Lung (tissue), 12 donors: ENCODE data around the gene NREP. TPM values are rescaled to one million over a fixed set of nuclear protein-coding genes. Genes with fewer than 3 reads are reported as not detected.

Experiments
- ATAC-seq: fragments of 200-7000 bp; cut with Tn5 transposase; one replicate; pipeline ENCODE4 v1.9.1; 2020; ENCODE audit warnings: moderate number of reproducible peaks; ENCODE audit not compliant: insufficient read depth, low FRiP score
- DNase-seq, 3 donors: peaks; one replicate each; pipeline ENCODE4 v3.0.0-alpha.2; 2013 to 2017
- H3K27ac ChIP-seq, 2 donors: one replicate each; pipeline ENCODE4 v1.5.1; 2013; ENCODE audit warnings: mild to moderate bottlenecking in 2 of 2, moderate library complexity in 2 of 2, control low read depth in 1 of 2, inconsistent platforms in 1 of 2, low read depth in 1 of 2, low read length in 1 of 2
- H3K27me3 ChIP-seq, 3 donors: one replicate each; pipeline ENCODE4 v1.5.1; 2013; ENCODE audit warnings: low read length in 2 of 3; ENCODE audit not compliant: control insufficient read depth in 3 of 3, insufficient read depth in 3 of 3
- H3K36me3 ChIP-seq, 4 donors: one replicate each; pipeline ENCODE4 v1.5.1; 2013; ENCODE audit warnings: low read length in 4 of 4, mild to moderate bottlenecking in 1 of 4, moderate library complexity in 1 of 4; ENCODE audit not compliant: control insufficient read depth in 4 of 4, insufficient read depth in 4 of 4
- H3K4me1 ChIP-seq, 5 donors: one replicate each; pipeline ENCODE4 v1.5.1; 2013; ENCODE audit warnings: low read length in 5 of 5, mild to moderate bottlenecking in 2 of 5, moderate library complexity in 1 of 5; ENCODE audit not compliant: control insufficient read depth in 5 of 5, insufficient read depth in 5 of 5
- H3K4me3 ChIP-seq: one replicate; pipeline ENCODE4 v1.5.1; 2013; ENCODE audit warnings: mild to moderate bottlenecking, control low read depth, moderate library complexity
- H3K9ac ChIP-seq, 2 donors: one replicate each; pipeline ENCODE4 v1.5.1; 2013; ENCODE audit warnings: low read length in 2 of 2, control low read depth in 1 of 2; ENCODE audit not compliant: insufficient read depth in 1 of 2
- H3K9me3 ChIP-seq, 4 donors: one replicate each; pipeline ENCODE4 v1.5.1; 2013; ENCODE audit warnings: low read length in 3 of 4, mild to moderate bottlenecking in 1 of 4, moderate library complexity in 1 of 4; ENCODE audit not compliant: control insufficient read depth in 4 of 4, insufficient read depth in 3 of 4
- CTCF ChIP-seq: IDR thresholded peaks from 2 replicates; pipeline ENCODE4 v1.5.1; 2012; ENCODE audit warnings: mild to moderate bottlenecking; ENCODE audit errors: control extremely low read depth, extremely low read depth
- WGBS, 2 donors: extraction: QIAGEN DNeasy Blood & Tissue Kit; methylation state at CpG; one replicate each; pipeline ENCODE4 v1.1.7; 2013; 5-methylcytosine and 5-hydroxymethylcytosine counted together
- polyA plus RNA-seq, 2 donors: library from polyadenylated mRNA; stranded (reverse); fragments of 200-250 nt; gene quantifications; one replicate each; pipeline ENCODE4 v1.2.1, GENCODE V29; 2013
- total RNA-seq, 2 donors: library from RNA; depleted of rRNA in 1 of 2; stranded (reverse); fragments of >200 nt in 1 of 2; gene quantifications; one replicate each; pipeline ENCODE4 v1.2.1, GENCODE V29; 2014 to 2021
- donor health status: control.
- donor health status: control.
- donor health status: Bipolar disorder and iron deficiency.
- donor health status: healthy.
- donor health status: DM: yes; HTN: yes; CAD: no.

The NREP gene
- total and polyA plus RNA-seq, 4 donors = 10.8 to 326 (median 16.8) TPM

DNA sequence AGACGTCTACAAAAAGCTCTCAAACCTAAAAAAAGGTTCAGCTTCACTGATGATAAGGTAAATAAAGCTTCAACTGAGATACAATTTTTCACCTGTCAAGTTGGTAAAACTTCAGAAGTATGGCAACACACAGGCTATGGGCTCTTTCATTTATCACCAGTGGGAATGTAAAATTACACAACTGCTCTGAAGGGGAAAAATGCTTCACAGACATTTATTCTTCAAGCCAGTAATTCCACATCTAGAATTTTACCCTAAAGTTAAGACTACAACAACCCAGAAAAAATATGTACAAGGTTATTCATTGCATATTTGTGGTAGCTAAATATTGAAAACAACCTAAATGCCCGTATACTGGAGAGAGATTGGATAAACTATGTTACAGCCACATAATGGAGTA is 48.1 kb upstream of the NREP start:
- Histone ChIP-seq H3K9ac (no peak overlapping the region), H3K4me3 (no peak overlapping the region), H3K36me3 (no peaks in the 10 kb centered on the region), H3K27me3 (no peaks in the 10 kb centered on the region), H3K4me1 (no peaks in the 10 kb centered on the region), H3K9me3 (no peaks in the 10 kb centered on the region), H3K27ac (no peak overlapping the region)
- DNase-seq = no peak
- WGBS, 2 donors = 89 to 91% methylated on average over 2 of the region's 2 CpGs
- no peak for ATAC-seq
- no peak for TF ChIP-seq CTCF

DNA sequence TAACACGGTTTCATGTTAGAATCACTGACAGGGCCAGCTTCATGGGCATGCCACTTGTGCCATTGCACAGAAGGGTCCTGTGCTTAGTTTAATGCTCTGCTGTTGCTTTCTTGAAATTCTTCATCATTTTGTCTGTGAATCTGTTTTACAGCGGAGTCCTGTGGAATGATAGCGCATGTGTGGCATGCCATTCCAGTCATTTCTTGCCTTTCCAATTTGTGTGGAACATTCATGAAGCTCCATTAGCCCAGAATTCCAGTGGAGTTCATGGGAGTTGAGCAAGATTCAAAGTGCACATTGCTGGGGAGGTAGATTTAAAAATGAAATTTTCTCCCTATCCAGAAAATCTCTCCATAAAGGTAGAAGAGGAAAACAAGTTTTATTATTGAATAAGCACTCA is 43.4 kb upstream of the NREP start:
- no peak overlapping the region for H3K9ac ChIP-seq
- TF ChIP-seq CTCF = no peak
- H3K27ac ChIP-seq = no peak overlapping the region
- 63 to 98% methylated on average over 3 of the region's 3 CpGs for WGBS, 2 donors
- DNase-seq (no peak), ATAC-seq (no peak)
- no peaks in the 10 kb centered on the region for H3K27me3 ChIP-seq
- no peaks in the 10 kb centered on the region for H3K36me3 ChIP-seq
- no peaks in the 10 kb centered on the region for H3K9me3 ChIP-seq
- no peak overlapping the region for H3K4me3 ChIP-seq
- no peaks in the 10 kb centered on the region for H3K4me1 ChIP-seq

DNA sequence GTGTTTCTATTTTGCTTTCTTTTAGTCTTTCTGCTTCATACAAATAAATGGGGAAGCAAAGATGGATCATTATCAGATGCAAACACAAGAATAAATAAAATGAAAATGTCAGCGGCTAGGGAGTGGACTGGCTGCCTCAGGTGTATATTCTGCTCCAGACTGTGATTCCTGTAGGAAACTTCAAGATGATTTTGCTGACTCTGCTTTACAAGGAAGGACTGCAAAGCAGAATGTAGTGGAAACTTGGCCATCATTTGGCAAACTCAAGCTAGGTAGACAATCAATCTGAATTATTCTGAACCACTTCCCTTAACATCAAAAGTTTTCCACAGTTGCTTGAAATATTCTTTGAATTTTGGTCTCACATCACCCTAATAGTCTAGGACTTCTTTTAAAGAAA is 38.1 kb upstream of the NREP start:
- H3K27me3 ChIP-seq = no peaks in the 10 kb centered on the region
- DNase-seq (no peak), ATAC-seq (no peak)
- no peaks in the 10 kb centered on the region for H3K4me1 ChIP-seq
- H3K9ac ChIP-seq = no peak overlapping the region
- H3K9me3 ChIP-seq = no peaks in the 10 kb centered on the region
- 95 to 96% methylated on average over 1 of the region's 1 CpG for WGBS, 2 donors
- H3K36me3 ChIP-seq = no peaks in the 10 kb centered on the region
- H3K4me3 ChIP-seq = no peak overlapping the region
- no peak for TF ChIP-seq CTCF
- no peak overlapping the region for H3K27ac ChIP-seq

DNA sequence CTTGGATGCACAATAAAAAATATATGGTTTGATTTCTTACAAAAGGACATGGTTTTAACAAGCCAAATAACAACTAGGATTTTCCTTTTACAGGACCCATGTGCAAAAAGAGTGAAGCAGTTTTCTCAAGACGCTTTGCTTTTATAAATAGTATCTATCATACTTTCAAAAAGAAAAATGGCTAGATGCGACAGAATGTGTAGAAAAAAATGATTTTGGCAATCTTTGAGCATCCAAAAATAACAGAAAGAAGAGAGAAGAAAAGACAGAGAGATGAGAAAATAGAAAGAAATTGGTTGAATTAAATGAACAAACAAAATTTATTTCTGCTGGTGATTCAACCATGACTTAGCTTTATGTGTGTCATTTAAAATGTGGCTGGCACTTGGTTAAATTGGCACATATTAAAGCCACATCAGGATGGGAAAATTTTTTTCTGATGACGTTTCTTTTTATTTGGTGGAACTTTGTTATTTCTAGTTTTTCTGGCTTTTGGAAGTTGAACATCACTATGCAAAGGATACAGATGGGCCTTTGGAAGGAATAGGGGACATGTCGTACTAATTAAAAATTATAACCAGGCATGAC is 35.6 kb upstream of the NREP start:
- DNase-seq (no peak), ATAC-seq (no peak)
- no peak overlapping the region for H3K4me3 ChIP-seq
- H3K9me3 ChIP-seq = no peaks in the 10 kb centered on the region
- H3K9ac ChIP-seq = no peak overlapping the region
- H3K27me3 ChIP-seq = no peaks in the 10 kb centered on the region
- WGBS, 2 donors = 82 to 88% methylated on average over 4 of the region's 4 CpGs
- H3K27ac ChIP-seq = no peak overlapping the region
- no peaks in the 10 kb centered on the region for H3K36me3 ChIP-seq
- no peak for TF ChIP-seq CTCF
- no peaks in the 10 kb centered on the region for H3K4me1 ChIP-seq
